Adrenal gland (tissue), 12 donors: ENCODE measurements around the gene ISCA2. TPM values are rescaled to one million over a fixed set of nuclear protein-coding genes. Genes with fewer than 3 reads are reported as not detected.

Source experiments
- DNase-seq, 7 donors: peaks; one replicate each; pipeline ENCODE4 v3.0.0-alpha.2; 2019 to 2020
- H3K27ac ChIP-seq, 5 donors: fragments of 200-600 bp; sonication (generic) in 4 of 5; 1 replicate in 3 of 5; 2 replicates in 2 of 5; pipeline versions ENCODE4 v1.5.1 to v1.8.0; 2016 to 2020; ENCODE audit warnings: mild to moderate bottlenecking in 1 of 5
- H3K27me3 ChIP-seq: fragments of 200-600 bp; 2 replicates; pipeline ENCODE4 v1.8.0; 2021
- H3K36me3 ChIP-seq, 2 donors: fragments of 200-600 bp; replicated peaks in 1 of 2; 1 replicate in 1 of 2; 2 replicates in 1 of 2; pipeline versions ENCODE4 v1.5.1 to v1.8.0; 2018 to 2022
- H3K4me1 ChIP-seq, 2 donors: fragments of 200-600 bp; replicated peaks in 1 of 2; 1 replicate in 1 of 2; 2 replicates in 1 of 2; pipeline versions ENCODE4 v1.5.1 to v1.8.0; 2018 to 2021
- H3K4me3 ChIP-seq, 4 donors: fragments of 200-600 bp; sonication (generic) in 3 of 4; one replicate each; pipeline ENCODE4 v1.5.1; 2016 to 2018
- H3K9me3 ChIP-seq, 3 donors: fragments of 200-600 bp; sonication (generic) in 1 of 3; replicated peaks in 1 of 3; 1 replicate in 2 of 3; 2 replicates in 1 of 3; pipeline versions ENCODE4 v1.5.1 to v1.8.0; 2016 to 2021
- POLR2A ChIP-seq, 2 donors: fragments of 450-650 bp; IDR thresholded peaks; one replicate each; pipeline ENCODE4 v1.6.1; 2017; ENCODE audit warnings: antibody characterized with exemption in 2 of 2, mild to moderate bottlenecking in 2 of 2, moderate library complexity in 1 of 2
- WGBS, 4 donors: extraction: QIAGEN DNeasy Blood & Tissue Kit in 2 of 4; methylation state at CpG; one replicate each; pipeline versions ENCODE4 v1.1.5 to v1.1.7; 2013 to 2017; 5-methylcytosine and 5-hydroxymethylcytosine counted together
- intact Hi-C, 2 donors: fragments of 100-400 bp; cut with DNase I; formaldehyde crosslinking; loops; one replicate each; pipeline versions ENCODE4 v1.14.1 to v1.15.0; 2022 to 2023
- polyA plus RNA-seq, 3 donors: library from polyadenylated mRNA; stranded (reverse); fragments of 200-250 nt in 2 of 3; fragments of 350-450 nt in 1 of 3; fragmentation: Illumina TruSeq in 1 of 3; extraction: RNeasy Lipid Tissue Mini Kit (QIAGEN cat#74804) in 1 of 3; gene quantifications; one replicate each; pipeline ENCODE4 v1.2.3, GENCODE V29; 2013 to 2014
- total RNA-seq, 9 donors: library from RNA; depleted of rRNA in 4 of 9; stranded (reverse); fragments of >200 nt in 4 of 9; fragments of 120-200 nt in 1 of 9; fragmentation: NEBNext Ultra II Directional in 1 of 9; extraction: Animal tissue kit (Norgen Biotek cat#: 25700) in 1 of 9; gene quantifications; one replicate each; pipeline versions ENCODE4 v1.1.0 to v1.2.4, GENCODE V29; 2013 to 2023
- TF ChIP-seq, protein P1 (sequence below), 6 experiments: fragments of 450-650 bp in 4 of 6; fragments of 200-600 bp in 2 of 6; sonication (generic) in 1 of 6; IDR thresholded peaks; 1 replicate in 5 of 6; 2 replicates in 1 of 6; pipeline versions ENCODE4 v1.5.1 to v1.8.0; 2016 to 2021; ENCODE audit warnings: antibody characterized with exemption in 6 of 6, mild to moderate bottlenecking in 2 of 6, moderate library complexity in 1 of 6
- donor health status: healthy with polysubstance abuse.
- donor health status: Bipolar disorder and iron deficiency.
- donor health status: DM: yes; HTN: yes; CAD: no.
- donor health status: DM: no; HTN: no; CAD: no.
- donor health status: DM: no; HTN: no; CAD: no.
- donor health status: DM: yes; HTN: yes; CAD: no.

Gene ISCA2
- total and polyA plus RNA-seq, 12 donors, result 13.2 to 63.6 (median 47.4) TPM

DNA sequence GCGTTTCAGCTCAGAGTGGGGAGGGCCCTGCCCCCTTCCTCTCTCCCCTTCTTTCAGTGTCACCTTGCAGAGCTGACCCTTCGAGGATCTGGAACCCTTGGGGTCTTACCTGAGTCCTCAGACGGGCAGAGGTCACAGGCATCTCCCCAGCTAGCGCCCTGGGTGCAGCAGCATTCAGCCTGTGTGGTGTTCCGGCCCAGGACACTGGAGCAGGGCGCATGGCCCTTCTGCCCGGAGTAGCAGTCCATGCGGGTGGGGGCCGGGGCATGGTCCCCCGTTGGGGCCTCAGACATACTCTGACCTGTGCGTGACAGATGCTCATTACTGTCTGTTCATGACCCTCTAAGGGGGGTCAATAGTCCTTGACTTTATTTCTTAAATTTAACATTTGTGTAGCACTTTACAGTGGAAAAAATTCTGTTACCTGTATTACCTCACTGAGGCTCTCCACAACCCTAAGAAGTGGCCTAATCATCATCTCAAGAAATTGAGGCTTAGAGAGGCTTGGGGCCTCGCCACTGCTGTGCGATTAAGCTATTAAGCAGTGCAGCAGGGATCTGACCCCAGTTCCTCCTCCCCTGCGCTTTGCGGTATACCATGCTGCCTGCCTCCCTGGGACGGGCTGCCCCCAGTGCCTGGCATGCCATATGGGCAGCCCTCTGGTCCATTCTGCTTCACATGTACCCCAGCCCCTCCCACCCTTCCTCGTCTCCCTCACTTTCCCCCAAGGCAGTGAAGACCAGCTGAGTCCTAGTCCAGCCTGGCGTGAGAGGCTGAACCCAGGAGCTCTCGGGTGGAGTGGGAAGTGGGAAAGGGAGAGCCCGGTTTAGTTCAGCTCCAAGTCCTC lies 11.5 kb downstream of the ISCA2 start:
- 88 to 95% (median 90%) methylated on average over 11 to 20 of the region's 20 CpGs for WGBS, 4 donors
- peak in 1 of 7 donors; percentile 10 for DNase-seq
- Histone ChIP-seq H3K36me3 (no peaks in the 10 kb centered on the region), H3K27me3 (no peaks in the 10 kb centered on the region), H3K4me3 (no peak overlapping the region), H3K27ac (no peak overlapping the region), H3K9me3 (no peaks in the 10 kb centered on the region), H3K4me1 (no peaks in the 10 kb centered on the region)
- intact Hi-C loops, result loop anchor here (5.0 to 10.0 kb wide), 3 partner anchors 97 to 290 kb away; partner anchors contain the start of gene LTBP2 (in 1 of the 2)
- TF ChIP-seq POLR2A (IDR thresholded peaks at IDR 0.05), result no peak
- TF ChIP-seq, protein P1, sequence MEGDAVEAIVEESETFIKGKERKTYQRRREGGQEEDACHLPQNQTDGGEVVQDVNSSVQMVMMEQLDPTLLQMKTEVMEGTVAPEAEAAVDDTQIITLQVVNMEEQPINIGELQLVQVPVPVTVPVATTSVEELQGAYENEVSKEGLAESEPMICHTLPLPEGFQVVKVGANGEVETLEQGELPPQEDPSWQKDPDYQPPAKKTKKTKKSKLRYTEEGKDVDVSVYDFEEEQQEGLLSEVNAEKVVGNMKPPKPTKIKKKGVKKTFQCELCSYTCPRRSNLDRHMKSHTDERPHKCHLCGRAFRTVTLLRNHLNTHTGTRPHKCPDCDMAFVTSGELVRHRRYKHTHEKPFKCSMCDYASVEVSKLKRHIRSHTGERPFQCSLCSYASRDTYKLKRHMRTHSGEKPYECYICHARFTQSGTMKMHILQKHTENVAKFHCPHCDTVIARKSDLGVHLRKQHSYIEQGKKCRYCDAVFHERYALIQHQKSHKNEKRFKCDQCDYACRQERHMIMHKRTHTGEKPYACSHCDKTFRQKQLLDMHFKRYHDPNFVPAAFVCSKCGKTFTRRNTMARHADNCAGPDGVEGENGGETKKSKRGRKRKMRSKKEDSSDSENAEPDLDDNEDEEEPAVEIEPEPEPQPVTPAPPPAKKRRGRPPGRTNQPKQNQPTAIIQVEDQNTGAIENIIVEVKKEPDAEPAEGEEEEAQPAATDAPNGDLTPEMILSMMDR (IDR thresholded peaks at IDR 0.05), result no peak

DNA sequence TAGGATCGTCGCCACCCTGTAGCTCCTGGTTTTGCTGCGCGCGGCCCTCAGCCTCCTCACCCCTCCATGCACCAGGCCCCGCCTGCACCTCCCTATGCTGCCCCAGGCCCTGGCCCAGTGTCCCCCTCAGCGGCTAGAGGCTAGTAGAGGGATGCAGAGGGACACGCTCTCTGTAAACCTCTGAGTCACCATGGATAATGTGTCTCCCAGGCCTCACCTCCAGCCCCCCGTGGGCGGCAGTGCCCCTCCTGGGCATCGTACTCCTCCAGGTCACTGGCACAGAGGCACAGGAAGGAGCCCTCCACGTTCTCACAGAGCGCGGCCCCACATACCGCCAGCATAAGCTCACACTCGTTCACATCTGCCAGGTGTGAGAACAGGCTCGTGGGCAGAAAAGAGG lies 12.3 kb downstream of the ISCA2 start:
- H3K27ac ChIP-seq, result no peak overlapping the region
- TF ChIP-seq POLR2A (IDR thresholded peaks at IDR 0.05), result no peak
- TF ChIP-seq, protein P1 (IDR thresholded peaks at IDR 0.05), result no peak

DNA sequence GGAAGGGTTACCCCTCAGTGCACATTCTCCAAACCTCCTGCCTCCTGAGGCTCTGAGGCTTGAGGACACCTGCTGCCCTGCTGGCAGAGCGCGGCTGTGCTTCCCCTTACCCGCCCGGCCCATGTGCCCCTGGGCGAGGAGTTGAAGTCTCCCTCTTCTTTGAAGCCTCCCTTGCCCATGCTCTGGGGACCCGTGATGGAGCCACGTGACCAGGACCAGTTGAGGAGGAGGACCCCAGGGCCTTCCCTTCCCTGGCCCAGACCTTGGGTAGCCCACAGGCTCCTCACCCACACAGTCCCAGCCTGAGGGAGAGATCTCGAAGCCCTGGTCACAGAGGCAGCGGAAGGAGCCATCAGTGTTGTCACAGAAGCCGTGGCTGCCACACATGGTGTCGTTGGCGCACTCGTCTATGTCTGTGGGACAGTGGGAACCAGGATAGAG lies 12.9 kb downstream of the ISCA2 start:
- no peaks in the 10 kb centered on the region for H3K9me3 ChIP-seq
- peak in 1 of 7 donors; percentile 11 for DNase-seq
- no peaks in the 10 kb centered on the region for H3K4me1 ChIP-seq
- H3K36me3 ChIP-seq, result no peaks in the 10 kb centered on the region
- no peak overlapping the region for H3K27ac ChIP-seq
- no peak for TF ChIP-seq POLR2A (IDR thresholded peaks at IDR 0.05)
- TF ChIP-seq, protein P1 (IDR thresholded peaks at IDR 0.05), result no peak
- WGBS, 4 donors, result 86 to 97% (median 91%) methylated on average over 11 to 13 of the region's 13 CpGs
- no peak overlapping the region for H3K4me3 ChIP-seq
- intact Hi-C loops, result loop anchor here in 1 of 2 donors (5.0 to 10.0 kb wide), 2 partner anchors 96 to 288 kb away; no protein-coding TSS in a partner anchor
- no peaks in the 10 kb centered on the region for H3K27me3 ChIP-seq

More for the DNA sequence above, 12.3 kb downstream of the ISCA2 start:
- DNase-seq, result peak in 1 of 7 donors; percentile 6
- Histone ChIP-seq H3K4me1 (no peaks in the 10 kb centered on the region), H3K36me3 (no peaks in the 10 kb centered on the region), H3K4me3 (no peak overlapping the region), H3K9me3 (no peaks in the 10 kb centered on the region), H3K27me3 (no peaks in the 10 kb centered on the region)
- intact Hi-C loops, result loop anchor here in 1 of 2 donors (5.0 to 10.0 kb wide), 2 partner anchors 96 to 289 kb away; no protein-coding TSS in a partner anchor
- 76 to 89% (median 86%) methylated on average over 12 to 17 of the region's 17 CpGs for WGBS, 4 donors

DNA sequence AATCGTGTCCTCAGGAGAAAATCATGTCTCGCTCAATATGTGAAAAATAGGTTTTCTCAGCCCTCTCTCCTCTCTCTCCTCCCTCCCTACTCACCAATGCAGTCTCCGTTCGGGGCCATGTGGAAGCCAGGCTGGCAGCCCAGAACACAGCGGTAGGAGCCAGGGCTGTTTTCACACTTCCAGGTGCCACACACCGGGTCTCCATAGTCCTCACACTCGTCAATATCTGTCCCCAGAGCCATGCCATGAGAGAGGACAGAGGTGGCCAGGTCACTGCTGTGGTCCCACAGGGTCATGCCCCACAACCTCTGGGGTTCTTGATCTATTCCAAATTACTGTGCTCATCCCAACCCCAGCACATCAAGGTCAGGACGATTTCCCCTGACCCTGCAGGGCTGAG lies 13.5 kb downstream of the ISCA2 start:
- DNase-seq, result peak in 1 of 7 donors; percentile 9
- no peak overlapping the region for H3K27ac ChIP-seq
- H3K36me3 ChIP-seq, result no peaks in the 10 kb centered on the region
- no peak overlapping the region for H3K4me3 ChIP-seq
- no peaks in the 10 kb centered on the region for H3K9me3 ChIP-seq
- 59 to 69% (median 64%) methylated on average over 8 of the region's 8 CpGs for WGBS, 4 donors
- no peak for TF ChIP-seq POLR2A (IDR thresholded peaks at IDR 0.05)
- TF ChIP-seq, protein P1 (IDR thresholded peaks at IDR 0.05), result no peak
- intact Hi-C loops, result loop anchor here in 1 of 2 donors (5.0 to 10.0 kb wide), 2 partner anchors 95 to 288 kb away; no protein-coding TSS in a partner anchor
- no peaks in the 10 kb centered on the region for H3K27me3 ChIP-seq
- H3K4me1 ChIP-seq, result no peaks in the 10 kb centered on the region
